Lung (tissue), 12 donors: Measurements from ENCODE around the gene PTGES. TPM values are rescaled to one million over a fixed set of nuclear protein-coding genes. Genes with fewer than 3 reads are reported as not detected.

Experiments used
- ATAC-seq: fragments of 200-7000 bp; cut with Tn5 transposase; one replicate; pipeline ENCODE4 v1.9.1; 2020; ENCODE audit warnings: moderate number of reproducible peaks; ENCODE audit not compliant: insufficient read depth, low FRiP score
- DNase-seq, 3 donors: peaks; one replicate each; pipeline ENCODE4 v3.0.0-alpha.2; 2013 to 2017
- H3K27ac ChIP-seq, 2 donors: one replicate each; pipeline ENCODE4 v1.5.1; 2013; ENCODE audit warnings: mild to moderate bottlenecking in 2 of 2, moderate library complexity in 2 of 2, control low read depth in 1 of 2, inconsistent platforms in 1 of 2, low read depth in 1 of 2, low read length in 1 of 2
- H3K27me3 ChIP-seq, 3 donors: one replicate each; pipeline ENCODE4 v1.5.1; 2013; ENCODE audit warnings: low read length in 2 of 3; ENCODE audit not compliant: control insufficient read depth in 3 of 3, insufficient read depth in 3 of 3
- H3K36me3 ChIP-seq, 4 donors: one replicate each; pipeline ENCODE4 v1.5.1; 2013; ENCODE audit warnings: low read length in 4 of 4, mild to moderate bottlenecking in 1 of 4, moderate library complexity in 1 of 4; ENCODE audit not compliant: control insufficient read depth in 4 of 4, insufficient read depth in 4 of 4
- H3K4me1 ChIP-seq, 5 donors: one replicate each; pipeline ENCODE4 v1.5.1; 2013; ENCODE audit warnings: low read length in 5 of 5, mild to moderate bottlenecking in 2 of 5, moderate library complexity in 1 of 5; ENCODE audit not compliant: control insufficient read depth in 5 of 5, insufficient read depth in 5 of 5
- H3K4me3 ChIP-seq: one replicate; pipeline ENCODE4 v1.5.1; 2013; ENCODE audit warnings: mild to moderate bottlenecking, control low read depth, moderate library complexity
- H3K9ac ChIP-seq, 2 donors: one replicate each; pipeline ENCODE4 v1.5.1; 2013; ENCODE audit warnings: low read length in 2 of 2, control low read depth in 1 of 2; ENCODE audit not compliant: insufficient read depth in 1 of 2
- H3K9me3 ChIP-seq, 4 donors: one replicate each; pipeline ENCODE4 v1.5.1; 2013; ENCODE audit warnings: low read length in 3 of 4, mild to moderate bottlenecking in 1 of 4, moderate library complexity in 1 of 4; ENCODE audit not compliant: control insufficient read depth in 4 of 4, insufficient read depth in 3 of 4
- CTCF ChIP-seq: IDR thresholded peaks from 2 replicates; pipeline ENCODE4 v1.5.1; 2012; ENCODE audit warnings: mild to moderate bottlenecking; ENCODE audit errors: control extremely low read depth, extremely low read depth
- WGBS, 2 donors: extraction: QIAGEN DNeasy Blood & Tissue Kit; methylation state at CpG; one replicate each; pipeline ENCODE4 v1.1.7; 2013; 5-methylcytosine and 5-hydroxymethylcytosine counted together
- polyA plus RNA-seq, 2 donors: library from polyadenylated mRNA; stranded (reverse); fragments of 200-250 nt; gene quantifications; one replicate each; pipeline ENCODE4 v1.2.1, GENCODE V29; 2013
- total RNA-seq, 2 donors: library from RNA; depleted of rRNA in 1 of 2; stranded (reverse); fragments of >200 nt in 1 of 2; gene quantifications; one replicate each; pipeline ENCODE4 v1.2.1, GENCODE V29; 2014 to 2021
- donor health status: control.
- donor health status: control.
- donor health status: Bipolar disorder and iron deficiency.
- donor health status: healthy.
- donor health status: DM: yes; HTN: yes; CAD: no.

Gene PTGES
- total and polyA plus RNA-seq, 4 donors: 8.0 to 19.8 (median 14.0) TPM

- peaks cover 0 to 2% (median 0%) of the 10 kb centered on the region in 3 donors for H3K27me3 ChIP-seq
- no peak overlapping the region for H3K27ac ChIP-seq
- H3K36me3 ChIP-seq: no peaks in the 10 kb centered on the region
- ATAC-seq (no peak), DNase-seq (no peak)
- H3K9me3 ChIP-seq: no peaks in the 10 kb centered on the region
- no peak for TF ChIP-seq CTCF
- no peak overlapping the region for H3K4me3 ChIP-seq
- H3K9ac ChIP-seq: no peak overlapping the region
- WGBS, 2 donors: 83 to 84% methylated on average over 16 of the region's 16 CpGs
- H3K4me1 ChIP-seq: peaks cover 0 to 13% (median 0%) of the 10 kb centered on the region in 5 donors
Measured at GRCh38 chr9:129724456-129725190, 28.2 kb downstream of the PTGES start.

DNA sequence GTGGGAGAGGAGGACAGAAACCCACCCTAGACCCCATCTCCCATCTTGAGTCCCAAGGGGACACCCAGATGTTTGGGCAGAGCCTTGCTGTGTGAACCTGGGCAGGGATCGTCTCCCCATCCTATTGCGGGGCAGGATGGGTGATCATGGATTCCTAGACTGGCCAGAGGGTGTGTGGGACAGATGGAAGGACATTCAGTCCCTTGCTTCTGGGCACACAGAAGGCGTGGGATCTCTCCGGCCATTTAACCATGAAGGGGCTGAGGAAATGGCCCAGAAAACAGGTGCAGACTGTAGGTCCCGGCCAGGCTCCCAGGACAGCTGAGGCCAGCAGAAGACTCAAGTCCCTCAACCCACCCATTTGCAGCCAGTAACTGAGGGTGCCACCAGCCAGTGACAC lies 29.9 kb downstream of the PTGES start:
- peaks cover 0 to 7% (median 0%) of the 10 kb centered on the region in 3 donors for H3K27me3 ChIP-seq
- H3K4me3 ChIP-seq: no peak overlapping the region
- H3K9me3 ChIP-seq: peaks cover 0 to 2% (median 0%) of the 10 kb centered on the region in 4 donors
- peaks cover 0 to 13% (median 5%) of the 10 kb centered on the region in 5 donors for H3K4me1 ChIP-seq
- 93 to 97% methylated on average over 5 of the region's 5 CpGs for WGBS, 2 donors
- no peak overlapping the region for H3K9ac ChIP-seq
- no peak overlapping the region for H3K27ac ChIP-seq
- ATAC-seq (no peak), DNase-seq (no peak)
- no peak for TF ChIP-seq CTCF
- no peaks in the 10 kb centered on the region for H3K36me3 ChIP-seq

DNA sequence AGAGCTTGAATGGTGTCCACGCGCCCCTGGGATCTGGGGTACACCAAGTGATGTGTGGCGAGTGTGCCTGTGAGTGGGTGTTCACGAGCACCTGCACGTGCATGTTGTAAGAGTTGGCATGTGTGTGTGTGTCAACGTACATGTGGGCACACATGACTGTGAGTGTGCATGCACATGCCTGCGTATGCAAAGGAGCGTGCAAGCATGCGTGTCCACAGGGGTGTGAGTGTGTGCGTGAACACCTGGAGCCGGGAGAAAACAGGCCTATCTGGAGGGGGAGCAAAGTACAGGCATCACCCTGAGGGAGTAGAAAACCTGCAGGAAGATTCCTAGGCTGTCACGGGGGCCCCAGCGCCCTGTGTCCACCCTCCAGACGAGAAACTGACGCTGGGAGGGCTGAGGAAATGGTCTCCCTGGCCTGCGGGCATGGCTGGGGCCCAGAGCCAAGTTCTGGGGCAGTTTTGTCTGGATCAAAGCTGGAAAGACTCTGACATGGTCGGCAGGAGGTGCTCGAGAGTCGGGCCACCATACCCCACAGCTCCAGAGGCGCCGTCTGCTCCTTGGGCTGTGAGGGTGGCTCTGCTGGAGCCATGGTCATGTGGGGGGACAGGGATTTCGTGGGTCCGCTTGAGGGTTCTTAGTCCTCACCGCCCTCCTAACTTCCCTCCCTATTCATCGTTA lies 31.8 kb downstream of the PTGES start:
- Histone ChIP-seq H3K9ac (no peak overlapping the region), H3K4me3 (no peak overlapping the region), H3K27ac (no peak overlapping the region), H3K9me3 (peaks cover 0 to 2% (median 0%) of the 10 kb centered on the region in 4 donors), H3K27me3 (peaks cover 0 to 7% (median 0%) of the 10 kb centered on the region in 3 donors), H3K36me3 (no peaks in the 10 kb centered on the region), H3K4me1 (peaks cover 0 to 5% (median 2%) of the 10 kb centered on the region in 5 donors)
- no peak for TF ChIP-seq CTCF
- ATAC-seq (no peak), DNase-seq (no peak)
- 81 to 83% methylated on average over 25 of the region's 25 CpGs for WGBS, 2 donors
